GM12891 (cell line): ENCODE results near the gene RTTN.
A peak's percentile ranks its signal among the peaks of the same experiment; 100 is the strongest.

Experiments
- PAX5 ChIP-seq: IDR thresholded peaks from 2 replicates; pipeline ENCODE4 v1.6.1; 2011; ENCODE audit warnings: low read length, moderate library complexity, mild to moderate bottlenecking; ENCODE audit not compliant: insufficient read depth, severe bottlenecking
- POLR2A ChIP-seq: IDR thresholded peaks from 2 replicates; pipeline ENCODE4 v1.6.1; 2011; ENCODE audit warnings: low read depth, low read length, control low read depth
- POLR2AphosphoS5 ChIP-seq: IDR thresholded peaks from 2 replicates; pipeline ENCODE4 v1.6.1; 2011; ENCODE audit warnings: low read depth, low read length, control low read depth
- SPI1 ChIP-seq: IDR thresholded peaks from 2 replicates; pipeline ENCODE4 v1.6.1; 2011; ENCODE audit warnings: low read depth, low read length, control low read depth
- TAF1 ChIP-seq: IDR thresholded peaks from 2 replicates; pipeline ENCODE4 v1.6.1; 2011; ENCODE audit warnings: low read depth, low read length, control low read depth

GRCh38 chr18:69956665-69957620, 248.5 kb downstream of the RTTN start:
- TF ChIP-seq TAF1 (no peak), POLR2AphosphoS5 (no peak), POLR2A (no peak), PAX5 (no peak), SPI1 (0 out of 2 replicates have a peak, but pooled peaks have one; percentile 31)
